K562 (cell line): ENCODE data around the gene TNF. TPM values are rescaled to one million over a fixed set of nuclear protein-coding genes. Genes with fewer than 3 reads are reported as not detected.

ENCODE experiments used
- CHAMP1 ChIP-seq: fragments of 450-650 bp; IDR thresholded peaks from 2 replicates; pipeline ENCODE4 v1.6.1; 2016; ENCODE audit warnings: mild to moderate bottlenecking
- HMGN3 ChIP-seq: IDR thresholded peaks from 2 replicates; pipeline ENCODE4 v1.6.1; 2011; ENCODE audit warnings: borderline replicate concordance, low read depth, mild to moderate bottlenecking, mixed read lengths, low read length; ENCODE audit not compliant: insufficient read length; ENCODE audit errors: extremely low read depth
- MGA ChIP-seq: fragments of 450-650 bp; IDR thresholded peaks from 2 replicates; pipeline ENCODE4 v1.6.1; 2016; ENCODE audit warnings: mild to moderate bottlenecking, moderate library complexity
- ZFX ChIP-seq: sonication (generic); formaldehyde crosslinking; IDR thresholded peaks from 2 replicates; pipeline ENCODE4 v1.8.0; 2022; ENCODE audit warnings: mild to moderate bottlenecking, missing genetic modification reagents, moderate library complexity
- ZNF592 ChIP-seq: fragments of 450-650 bp; IDR thresholded peaks from 2 replicates; pipeline ENCODE4 v1.6.1; 2017; ENCODE audit warnings: antibody characterized with exemption, mild to moderate bottlenecking
- polyA plus RNA-seq, 8 experiments: library from polyadenylated mRNA; depleted of rRNA in 4 of 8; stranded (reverse) in 5 of 8; unstranded in 3 of 8; fragments of >200 nt; fragmentation: Nextera tagmentation in 2 of 8; fragmentation: Illumina TruSeq in 1 of 8; extraction: Ambion mirVana in 2 of 8; extraction: Trizol in 1 of 8; gene quantifications; 2 replicates each; pipeline versions ENCODE4 v1.2.1 to v1.2.3, GENCODE V29; 2011 to 2014; ENCODE audit warnings: inconsistent platforms in 1 of 8, missing spikeins in 1 of 8
- total RNA-seq, 7 experiments: library from RNA; depleted of rRNA in 6 of 7; stranded (reverse); fragments of >200 nt in 6 of 7; fragmentation: Illumina TruSeq in 2 of 7; extraction: Trizol in 2 of 7; gene quantifications; 2 replicates each; pipeline versions ENCODE4 v1.2.1 to v1.2.3, GENCODE V29; 2011 to 2021; ENCODE audit warnings: low replicate concordance in 1 of 7

Gene TNF
- total and polyA plus RNA-seq, 9 of the 15 experiments (the other 6 are each of a cell fraction or from before 2014, with no cell fraction given): 0.08 to 0.40 TPM; not detected in 7

- no peak for TF ChIP-seq CHAMP1
- peak; percentile 95 for TF ChIP-seq MGA
- peak; percentile 88 for TF ChIP-seq HMGN3
- TF ChIP-seq ZFX (CRISPR knock-in tag): peak; percentile 75; the same call in 1 of the 2 replicates
- no peak for TF ChIP-seq ZNF592
Measured at GRCh38 chr6:31619805-31620585, 44.6 kb downstream of the TNF start (continued).
